ENCODE results near the gene FLVCR1.
"Not testable (repeated sequence)": the region's sequence is repeated elsewhere in the genome, so short reads cannot be mapped to it uniquely, and the experiment has no call there.

Gene FLVCR1

GRCh38 chr1:212838145-212838544 lies 19.9 kb upstream of the FLVCR1 start:
- no peaks in the 10 kb centered on the region for H3K9me3 ChIP-seq
- no peak for TF ChIP-seq CTCF (IDR thresholded peaks at IDR 0.05; ENCODE audit: low read depth, low read length)
- no peak overlapping the region for H3K4me3 ChIP-seq (ENCODE audit: low read depth, low read length)
- no peaks in the 10 kb centered on the region for H3K4me1 ChIP-seq
- DNase-seq: no peak
- H3K27me3 ChIP-seq: no peaks in the 10 kb centered on the region
- no peaks in the 10 kb centered on the region for H3K36me3 ChIP-seq

DNA sequence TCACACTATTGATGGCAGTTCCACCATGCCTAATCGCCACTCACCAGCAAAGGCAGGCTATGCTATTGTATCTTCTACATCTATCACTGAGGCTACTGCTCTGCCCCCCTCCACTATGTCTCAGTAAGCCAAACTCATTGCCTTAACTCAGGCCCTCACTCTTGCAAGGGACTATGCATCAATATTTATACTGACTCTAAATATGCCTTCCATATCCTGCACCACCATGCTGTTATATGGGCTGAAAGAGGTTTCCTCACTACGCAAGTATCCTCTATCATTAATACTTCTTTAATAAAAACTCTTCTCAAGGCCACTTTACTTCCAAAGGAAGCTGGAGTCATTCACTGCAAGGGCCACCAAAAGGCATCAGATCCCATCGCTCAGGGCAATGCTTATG lies 13.6 kb upstream of the FLVCR1 start:
- H3K36me3 ChIP-seq; DNase-seq; H3K4me3 ChIP-seq (ENCODE audit: low read depth, low read length); H3K27me3 ChIP-seq; H3K9me3 ChIP-seq; H3K4me1 ChIP-seq: not testable (repeated sequence)

DNA sequence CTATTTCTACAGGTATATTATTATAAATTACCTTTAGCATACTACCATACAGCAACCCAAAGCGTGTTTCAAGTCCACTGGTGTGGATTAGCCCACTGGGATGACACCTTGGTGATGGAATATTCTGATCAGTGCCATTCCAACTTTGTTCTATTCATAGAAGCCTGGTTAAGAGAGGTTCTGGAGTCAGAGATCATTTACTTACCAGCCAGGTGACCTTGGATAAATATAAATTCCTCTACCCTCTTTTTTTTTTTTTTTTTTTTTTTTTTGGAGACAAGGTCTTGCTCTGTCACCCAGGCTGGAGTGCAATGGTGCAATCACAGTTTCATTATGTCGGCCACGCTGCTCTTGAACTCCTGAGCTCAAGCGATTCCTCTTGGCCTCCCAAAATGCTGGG lies 10.5 kb upstream of the FLVCR1 start, which contains the start of gene SPATA45:
Gene SPATA45, minus strand, starts transcription at position 101 of the 400 bp plus-strand sequence. CDS start 11,500 bp downstream, outside the sequence.
- H3K4me3 ChIP-seq (ENCODE audit: low read depth, low read length): no peak within 1 kb of the TSS
- TF ChIP-seq CTCF (IDR thresholded peaks at IDR 0.05; ENCODE audit: low read depth, low read length): no peak
- no peaks in the 10 kb centered on the region for H3K4me1 ChIP-seq
- no peak for DNase-seq
- 0 out of 2 replicates have a peak, but pooled peaks cover 3% of the 10 kb centered on the region for H3K27me3 ChIP-seq
- H3K36me3 ChIP-seq: no peaks in the 10 kb centered on the region
- no peaks in the 10 kb centered on the region for H3K9me3 ChIP-seq

DNA sequence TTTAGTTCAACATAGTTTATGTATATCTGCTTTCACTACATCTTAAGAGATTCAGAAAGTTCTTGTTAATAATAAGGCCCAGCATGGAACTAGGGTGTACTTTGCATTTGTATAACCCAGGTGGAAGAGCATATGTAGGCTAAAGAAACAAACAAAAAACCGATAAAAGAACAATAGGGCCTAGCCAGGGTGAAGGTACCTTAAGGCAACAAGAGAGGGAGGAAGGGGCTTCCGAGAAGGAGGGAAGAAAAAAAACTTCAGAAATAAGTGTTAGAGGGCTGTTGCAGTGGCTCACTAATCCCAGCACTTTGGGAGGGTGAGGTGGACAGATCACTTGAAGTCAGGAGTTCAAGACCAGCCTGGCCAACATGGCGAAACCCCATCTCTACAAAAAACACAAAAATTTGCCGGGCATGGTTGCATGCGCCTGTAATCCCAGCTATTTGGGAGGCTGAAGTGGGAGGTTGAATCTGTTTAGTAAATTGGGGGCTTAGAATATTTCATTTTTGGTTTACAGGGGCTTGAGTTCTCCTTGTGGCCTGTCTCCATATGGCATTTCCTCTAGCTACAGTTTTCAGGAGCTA lies 5.9 kb upstream of the FLVCR1 start:
- no peak for DNase-seq
- Histone ChIP-seq H3K36me3 (no peaks in the 10 kb centered on the region), H3K4me3 (ENCODE audit: low read depth, low read length) (no peak overlapping the region), H3K27me3 (no peaks in the 10 kb centered on the region), H3K4me1 (no peaks in the 10 kb centered on the region), H3K9me3 (no peaks in the 10 kb centered on the region)
- TF ChIP-seq CTCF (IDR thresholded peaks at IDR 0.05; ENCODE audit: low read depth, low read length): no peak

- Histone ChIP-seq H3K9me3 (no peaks in the 10 kb centered on the region), H3K4me1 (no peaks in the 10 kb centered on the region), H3K4me3 (ENCODE audit: low read depth, low read length) (no peak overlapping the region), H3K36me3 (no peaks in the 10 kb centered on the region), H3K27me3 (no peaks in the 10 kb centered on the region)
- DNase-seq: no peak
- TF ChIP-seq CTCF (IDR thresholded peaks at IDR 0.05; ENCODE audit: low read depth, low read length): no peak
Measured at GRCh38 chr1:212853658-212854057, 4.4 kb upstream of the FLVCR1 start.

DNA sequence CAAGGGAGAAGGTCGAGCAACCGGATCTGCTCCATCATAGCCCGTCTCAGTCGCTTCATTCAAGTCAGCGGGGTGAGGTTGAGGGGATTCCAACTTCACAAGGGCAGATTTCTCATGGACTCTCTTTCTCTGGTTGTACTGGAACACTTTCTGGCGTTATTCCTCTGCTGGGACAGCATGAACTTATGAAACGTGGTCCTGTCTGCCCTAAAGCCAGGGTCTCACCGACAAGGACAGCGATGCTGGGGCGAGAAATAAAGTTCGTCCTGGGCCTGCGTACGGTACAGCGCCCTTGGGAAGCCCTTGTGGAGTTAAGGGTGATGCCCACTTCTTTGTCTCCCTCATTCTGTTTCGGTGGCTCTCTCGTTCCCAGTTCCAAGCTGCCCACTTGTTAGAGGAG lies 1.3 kb upstream of the FLVCR1 start:
- no peaks in the 10 kb centered on the region for H3K27me3 ChIP-seq
- H3K36me3 ChIP-seq: peaks cover 9% of the 10 kb centered on the region
- H3K9me3 ChIP-seq: no peaks in the 10 kb centered on the region
- no peaks in the 10 kb centered on the region for H3K4me1 ChIP-seq
- no peak for DNase-seq
- no peak overlapping the region for H3K4me3 ChIP-seq (ENCODE audit: low read depth, low read length)
- no peak for TF ChIP-seq CTCF (IDR thresholded peaks at IDR 0.05; ENCODE audit: low read depth, low read length)

All from BE2C (cell line).